Stimulated activated CD8-positive, alpha-beta memory T cell treated with anti-CD3 and anti-CD28 coated beads, Interleukin-15, amount 100 ng/mL, for 4 hours (primary cell): ENCODE results near the gene PLPP4.

ENCODE experiments used
- DNase-seq, 2 donors: peaks; one replicate each; pipeline ENCODE4 v3.0.0-alpha.2; 2020; ENCODE audit warnings: low read depth in 2 of 2

The PLPP4 gene

GRCh38 chr10:120607710-120608703 lies 151.0 kb downstream of the PLPP4 start:
- DNase-seq = no peak

GRCh38 chr10:120609006-120609405 lies 152.0 kb downstream of the PLPP4 start:
- no peak for DNase-seq

GRCh38 chr10:120610791-120611190 lies 153.8 kb downstream of the PLPP4 start:
- no peak for DNase-seq

GRCh38 chr10:120612756-120613155 lies 155.7 kb downstream of the PLPP4 start:
- no peak for DNase-seq

- DNase-seq = no peak
These were observed 156.2 kb downstream of the PLPP4 start for GRCh38 chr10:120613180-120613579.

GRCh38 chr10:120614680-120615079 lies 157.7 kb downstream of the PLPP4 start:
- no peak for DNase-seq

- DNase-seq = no peak
These were observed 159.4 kb downstream of the PLPP4 start for GRCh38 chr10:120616311-120616911.

GRCh38 chr10:120628197-120628596 lies 171.2 kb downstream of the PLPP4 start:
- no peak for DNase-seq

GRCh38 chr10:120630266-120630665 lies 173.2 kb downstream of the PLPP4 start:
- DNase-seq = no peak

GRCh38 chr10:120632047-120632446 lies 175.0 kb downstream of the PLPP4 start:
- no peak for DNase-seq

GRCh38 chr10:120632942-120633341 lies 175.9 kb downstream of the PLPP4 start:
- no peak for DNase-seq

- no peak for DNase-seq
These were observed 177.6 kb downstream of the PLPP4 start for GRCh38 chr10:120634659-120635058.
